Middle frontal gyrus (tissue), 1 donor: ENCODE data around the gene PAFAH1B1.
"Not testable (repeated sequence)": the region's sequence is repeated elsewhere in the genome, so short reads cannot be mapped to it uniquely, and the experiment has no call there.

ENCODE experiments used
- DNase-seq: peaks from one replicate; pipeline ENCODE4 v3.0.0-alpha.2; 2015; ENCODE audit warnings: low spot score; ENCODE audit errors: extremely low spot score

The PAFAH1B1 gene

GRCh38 chr17:2594722-2595599 is 1.5 kb downstream of the PAFAH1B1 start:
- DNase-seq = no peak

- DNase-seq = no peak
Measured at GRCh38 chr17:2595716-2596115, 2.3 kb downstream of the PAFAH1B1 start.

- no peak for DNase-seq
Measured at GRCh38 chr17:2598166-2598565, 4.7 kb downstream of the PAFAH1B1 start.

- DNase-seq = no peak
Measured at GRCh38 chr17:2602597-2603017, 9.2 kb downstream of the PAFAH1B1 start.

GRCh38 chr17:2608350-2608913 is 15.0 kb downstream of the PAFAH1B1 start:
- DNase-seq = no peak

- DNase-seq = no peak
Measured at GRCh38 chr17:2609091-2609490, 15.6 kb downstream of the PAFAH1B1 start.

GRCh38 chr17:2610195-2611175 is 17.0 kb downstream of the PAFAH1B1 start:
- no peak for DNase-seq

GRCh38 chr17:2611627-2612026 is 18.2 kb downstream of the PAFAH1B1 start:
- no peak for DNase-seq

- no peak for DNase-seq
Measured at GRCh38 chr17:2612630-2613029, 19.2 kb downstream of the PAFAH1B1 start.

GRCh38 chr17:2613089-2613808 is 19.8 kb downstream of the PAFAH1B1 start:
- no peak for DNase-seq

- no peak for DNase-seq
Measured at GRCh38 chr17:2615882-2616281, 22.4 kb downstream of the PAFAH1B1 start.

GRCh38 chr17:2621241-2621640 is 27.8 kb downstream of the PAFAH1B1 start:
- no peak for DNase-seq

GRCh38 chr17:2621951-2622405 is 28.5 kb downstream of the PAFAH1B1 start:
- DNase-seq = not testable (repeated sequence)

- DNase-seq = not testable (repeated sequence)
Measured at GRCh38 chr17:2622721-2623301, 29.4 kb downstream of the PAFAH1B1 start.

GRCh38 chr17:2624292-2624731 is 30.9 kb downstream of the PAFAH1B1 start:
- no peak for DNase-seq

- DNase-seq = not testable (repeated sequence)
Measured at GRCh38 chr17:2626626-2627219, 33.3 kb downstream of the PAFAH1B1 start.

GRCh38 chr17:2628922-2629321 is 35.5 kb downstream of the PAFAH1B1 start:
- DNase-seq = not testable (repeated sequence)

- DNase-seq = no peak
Measured at GRCh38 chr17:2631211-2631610, 37.8 kb downstream of the PAFAH1B1 start.

GRCh38 chr17:2634361-2634960 is 41.0 kb downstream of the PAFAH1B1 start:
- DNase-seq = no peak

- no peak for DNase-seq
Measured at GRCh38 chr17:2635241-2635640, 41.8 kb downstream of the PAFAH1B1 start.
